Ascending aorta (tissue), 2 donors: Measurements from ENCODE around the gene SUCO. TPM values are rescaled to one million over a fixed set of nuclear protein-coding genes. Genes with fewer than 3 reads are reported as not detected.
"Not testable (repeated sequence)": the region's sequence is repeated elsewhere in the genome, so short reads cannot be mapped to it uniquely, and the experiment has no call there.

Source experiments
- DNase-seq, 2 donors: peaks; one replicate each; pipeline ENCODE4 v3.0.0-alpha.2; 2019; ENCODE audit warnings: low spot score in 2 of 2
- H3K27ac ChIP-seq, 2 donors: fragments of 200-600 bp; sonication (generic); one replicate each; pipeline ENCODE4 v1.5.1; 2016 to 2017; ENCODE audit warnings: mild to moderate bottlenecking in 1 of 2
- H3K27me3 ChIP-seq: fragments of 200-600 bp; sonication (generic); one replicate; pipeline ENCODE4 v1.5.1; 2017
- H3K36me3 ChIP-seq, 2 donors: fragments of 200-600 bp; sonication (generic); one replicate each; pipeline ENCODE4 v1.5.1; 2016
- H3K4me1 ChIP-seq, 2 donors: fragments of 200-600 bp; sonication (generic); one replicate each; pipeline ENCODE4 v1.5.1; 2016 to 2017; ENCODE audit warnings: mild to moderate bottlenecking in 1 of 2
- H3K4me3 ChIP-seq, 2 donors: fragments of 200-600 bp; sonication (generic); one replicate each; pipeline ENCODE4 v1.5.1; 2016 to 2017; ENCODE audit warnings: mild to moderate bottlenecking in 1 of 2
- H3K9me3 ChIP-seq, 2 donors: fragments of 200-600 bp; sonication (generic); one replicate each; pipeline ENCODE4 v1.5.1; 2016
- CTCF ChIP-seq, 3 experiments: fragments of 200-600 bp in 2 of 3; fragments of 450-650 bp in 1 of 3; sonication (generic) in 2 of 3; IDR thresholded peaks; one replicate each; pipeline ENCODE4 v1.5.1; 2016 to 2019; ENCODE audit warnings: antibody characterized with exemption in 3 of 3, mild to moderate bottlenecking in 1 of 3, moderate library complexity in 1 of 3
- intact Hi-C: fragments of 100-400 bp; cut with DNase I; formaldehyde crosslinking; loops from one replicate; pipeline ENCODE4 v1.15.1; 2023
- total RNA-seq: library from RNA; depleted of rRNA; stranded (reverse); fragments of >200 nt; gene quantifications from one replicate; pipeline ENCODE4 v1.1.0, GENCODE V29; 2016

The SUCO gene
- total RNA-seq, 1 donor from 2014 or later, result 7.8 TPM

DNA sequence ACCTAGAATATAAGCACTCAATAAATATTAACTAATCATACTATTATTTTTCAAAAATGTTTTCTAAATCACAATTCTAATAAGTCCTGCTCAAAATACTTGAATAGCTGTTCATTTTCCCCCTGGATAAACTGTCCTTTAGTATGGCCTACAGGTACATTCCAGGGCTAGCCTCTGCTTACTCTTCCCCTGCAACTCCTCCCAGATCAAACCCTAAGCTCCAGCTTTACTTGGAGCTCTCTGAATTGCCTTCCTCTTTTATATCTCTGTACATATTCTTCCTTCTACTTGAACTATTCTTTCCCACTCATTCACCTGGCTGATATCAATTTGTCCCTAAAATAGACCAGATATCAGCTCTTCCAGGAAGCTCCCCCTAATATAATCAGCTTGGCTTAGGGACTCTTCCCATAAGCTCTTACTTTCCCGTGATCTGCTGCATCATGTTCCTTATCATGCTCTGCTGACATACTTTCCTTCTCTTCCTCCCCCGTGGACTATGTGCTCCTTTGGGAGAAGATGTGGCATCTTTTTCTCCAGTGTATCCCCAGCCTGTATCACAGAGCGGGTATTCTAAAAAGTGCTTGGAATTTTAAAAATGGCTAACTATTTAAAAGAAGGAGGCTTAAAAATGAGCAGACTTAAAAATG, 46.0 kb upstream of the SUCO start:
- H3K27me3 ChIP-seq, result no peaks in the 10 kb centered on the region
- intact Hi-C loops, result no loop called here
- H3K4me3 ChIP-seq, result no peak overlapping the region
- no peak for TF ChIP-seq CTCF (IDR thresholded peaks at IDR 0.05)
- H3K9me3 ChIP-seq, result no peaks in the 10 kb centered on the region
- no peaks in the 10 kb centered on the region for H3K4me1 ChIP-seq
- H3K27ac ChIP-seq, result no peak overlapping the region
- DNase-seq, result no peak
- H3K36me3 ChIP-seq, result no peaks in the 10 kb centered on the region

- no peaks in the 10 kb centered on the region for H3K4me1 ChIP-seq
- DNase-seq, result no peak
- H3K9me3 ChIP-seq, result no peaks in the 10 kb centered on the region
- no peak overlapping the region for H3K4me3 ChIP-seq
- H3K27me3 ChIP-seq, result no peaks in the 10 kb centered on the region
- TF ChIP-seq CTCF (IDR thresholded peaks at IDR 0.05), result no peak
- intact Hi-C loops, result no loop called here
- no peaks in the 10 kb centered on the region for H3K36me3 ChIP-seq
- no peak overlapping the region for H3K27ac ChIP-seq
Observed at GRCh38 chr1:172487550-172487949, 45.4 kb upstream of the SUCO start.

- no peak for DNase-seq
- Histone ChIP-seq H3K36me3 (no peaks in the 10 kb centered on the region), H3K27ac (no peak overlapping the region), H3K9me3 (no peaks in the 10 kb centered on the region), H3K4me1 (no peaks in the 10 kb centered on the region), H3K27me3 (no peaks in the 10 kb centered on the region), H3K4me3 (no peak overlapping the region)
- TF ChIP-seq CTCF (IDR thresholded peaks at IDR 0.05), result no peak
- intact Hi-C loops, result no loop called here
Observed at GRCh38 chr1:172488393-172488792, 44.6 kb upstream of the SUCO start.

- no peak for DNase-seq
- H3K36me3 ChIP-seq, result no peaks in the 10 kb centered on the region
- H3K27ac ChIP-seq, result no peak overlapping the region
- no peaks in the 10 kb centered on the region for H3K9me3 ChIP-seq
- TF ChIP-seq CTCF (IDR thresholded peaks at IDR 0.05), result no peak
- no peaks in the 10 kb centered on the region for H3K27me3 ChIP-seq
- no peak overlapping the region for H3K4me3 ChIP-seq
- H3K4me1 ChIP-seq, result no peaks in the 10 kb centered on the region
- intact Hi-C loops, result no loop called here
Observed at GRCh38 chr1:172489847-172490246, 43.1 kb upstream of the SUCO start.

- TF ChIP-seq CTCF (IDR thresholded peaks at IDR 0.05), result no peak
- H3K27me3 ChIP-seq, result no peaks in the 10 kb centered on the region
- intact Hi-C loops, result no loop called here
- H3K4me3 ChIP-seq, result no peak overlapping the region
- no peaks in the 10 kb centered on the region for H3K36me3 ChIP-seq
- H3K27ac ChIP-seq, result no peak overlapping the region
- no peaks in the 10 kb centered on the region for H3K4me1 ChIP-seq
- no peaks in the 10 kb centered on the region for H3K9me3 ChIP-seq
- DNase-seq, result no peak
Observed at GRCh38 chr1:172492421-172492820, 40.5 kb upstream of the SUCO start.

DNA sequence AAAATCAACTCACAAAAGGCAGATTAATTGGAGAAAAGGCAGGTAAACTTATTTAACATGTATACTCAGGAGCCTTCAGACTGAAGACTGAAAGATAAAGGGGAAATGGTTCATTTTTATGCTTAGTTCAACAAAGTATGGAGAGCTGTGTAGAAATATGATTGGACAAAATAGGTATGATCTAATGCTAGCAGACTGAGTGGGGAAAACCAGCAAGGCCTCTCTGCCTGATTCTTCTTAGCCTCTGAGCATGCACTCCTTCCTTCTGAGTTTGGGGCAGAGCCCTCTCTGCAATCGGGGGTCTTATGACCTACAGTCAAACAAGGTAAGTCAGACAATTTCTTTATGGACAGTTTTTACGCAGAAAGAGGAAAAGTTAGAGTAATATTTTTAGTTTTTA, 38.8 kb upstream of the SUCO start:
- intact Hi-C loops, result no loop called here
- no peak overlapping the region for H3K27ac ChIP-seq
- H3K27me3 ChIP-seq, result no peaks in the 10 kb centered on the region
- H3K4me3 ChIP-seq, result no peak overlapping the region
- no peaks in the 10 kb centered on the region for H3K4me1 ChIP-seq
- DNase-seq, result no peak
- no peaks in the 10 kb centered on the region for H3K36me3 ChIP-seq
- no peaks in the 10 kb centered on the region for H3K9me3 ChIP-seq
- no peak for TF ChIP-seq CTCF (IDR thresholded peaks at IDR 0.05)

DNA sequence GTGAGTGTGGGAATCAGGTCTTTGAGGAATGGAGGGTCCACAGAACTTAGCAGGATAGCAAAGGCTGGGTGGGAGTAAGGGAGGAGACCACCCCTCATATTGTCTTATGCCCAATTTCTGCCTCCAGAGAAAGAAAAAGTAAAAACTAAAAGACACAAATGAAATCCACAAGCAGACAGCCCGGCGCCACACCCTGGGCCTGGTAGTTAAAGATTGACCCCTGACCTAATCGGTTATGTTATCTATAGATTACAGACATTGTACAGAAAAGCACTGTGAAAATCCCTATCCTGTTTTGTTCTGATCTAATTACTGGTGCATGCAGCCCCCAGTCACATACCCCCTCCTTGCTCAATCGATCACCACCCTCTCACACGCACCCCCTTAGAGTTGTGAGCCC, 36.8 kb upstream of the SUCO start:
- DNase-seq, H3K27me3 ChIP-seq, intact Hi-C loops, H3K4me1 ChIP-seq, H3K9me3 ChIP-seq, H3K27ac ChIP-seq, H3K36me3 ChIP-seq, H3K4me3 ChIP-seq: not testable (repeated sequence)
